ENCODE results near the gene BCAN. TPM values are rescaled to one million over a fixed set of nuclear protein-coding genes. Genes with fewer than 3 reads are reported as not detected.

Gene BCAN
- total and polyA plus RNA-seq, 2 of the 8 experiments (the other 6 are each of a cell fraction or from before 2014, with no cell fraction given), result 4.5 to 24.0 TPM

GRCh38 chr1:156646738-156647211, 4.9 kb downstream of the BCAN start:
- H3K23ac ChIP-seq (ENCODE audit: insufficient read length), result no peak overlapping the region
- H4K20me1 ChIP-seq (replicated peaks in 1 of 2; ENCODE audit: control insufficient read depth in 1 of 2, insufficient read depth in 2 of 2, low read length in 2 of 2), result peaks cover 0 to 6% of the 10 kb centered on the region in 2 experiments
- peak overlapping the region; percentile 32 for H4K91ac ChIP-seq (replicated peaks; ENCODE audit: insufficient read length, low read length)
- H3K9me3 ChIP-seq (ENCODE audit: insufficient read depth in 2 of 2, low read depth in 1 of 2, low read length in 1 of 2), result no peaks in the 10 kb centered on the region
- peak overlapping the region in 1 of 2 experiments; percentile 65; a peak in 3 of 4 replicates for H3K4me2 ChIP-seq (ENCODE audit: insufficient read depth in 1 of 2, low read depth in 2 of 2, low read length in 2 of 2)
- H2AFZ ChIP-seq (ENCODE audit: low read length), result no peak overlapping the region
- H3K27me3 ChIP-seq (replicated peaks in 1 of 4; ENCODE audit: control insufficient read depth in 3 of 4, extremely low read depth in 1 of 4, insufficient read depth in 3 of 4, low read length in 3 of 4), result peaks cover 7 to 57% (median 42%) of the 10 kb centered on the region in 4 experiments
- H3K36me3 ChIP-seq (ENCODE audit: control insufficient read depth in 2 of 4, insufficient read depth in 4 of 4, low read length in 3 of 4), result no peaks in the 10 kb centered on the region
- H3K23me2 ChIP-seq (ENCODE audit: low read depth, low read length), result peaks cover 9% of the 10 kb centered on the region; the same call in 1 of the 2 replicates
- H4K5ac ChIP-seq (ENCODE audit: insufficient read length, low read depth, low read length), result no peak overlapping the region
- H3K79me2 ChIP-seq (ENCODE audit: control insufficient read depth in 1 of 2, insufficient read depth in 2 of 2, low read length in 2 of 2), result no peaks in the 10 kb centered on the region
- no peak overlapping the region for H3K4ac ChIP-seq (replicated peaks; ENCODE audit: insufficient read length, low read depth, low read length)
- peak overlapping the region; percentile 84; the same call in 1 of the 2 replicates for H2BK12ac ChIP-seq (ENCODE audit: low read depth, low read length)
- CTCF ChIA-PET (ENCODE audit: partially characterized antibody), result interaction anchor here (0.6 to 43.0 kb wide), 6 partner anchors 13 to 114 kb away, joined by 3 to 868 read pairs (median 134); partner anchors contain the start of genes HAPLN2 and NES
- H3K9ac ChIP-seq (replicated peaks in 1 of 4; ENCODE audit: extremely low read depth in 1 of 4, low read depth in 3 of 4, low read length in 3 of 4), result no peak overlapping the region
- no peak overlapping the region for H2BK5ac ChIP-seq (ENCODE audit: low read depth, low read length)
- H2BK15ac ChIP-seq (ENCODE audit: low read length), result no peak overlapping the region
- no peak overlapping the region for H2AK5ac ChIP-seq (ENCODE audit: low read depth, low read length)
- DNase-seq (ENCODE audit: low read depth in 1 of 2, low spot score in 2 of 2), result peak in 1 of 2 experiments; percentile 54
- H3K14ac ChIP-seq (ENCODE audit: insufficient read length), result no peak overlapping the region
- no peak for FAIRE-seq
- no peak overlapping the region for H3K27ac ChIP-seq (ENCODE audit: low read depth, low read length)
- no peak overlapping the region for H3K4me3 ChIP-seq (ENCODE audit: extremely low read depth in 1 of 4, insufficient read depth in 2 of 4, low read depth in 3 of 4, low read length in 4 of 4)
- H3K79me1 ChIP-seq (ENCODE audit: low read depth, low read length), result no peaks in the 10 kb centered on the region
- no peak overlapping the region for H4K8ac ChIP-seq (ENCODE audit: extremely low read depth, insufficient read depth, low read length)
- WGBS, 2 experiments (ENCODE audit: extremely low coverage in 1 of 2, insufficient coverage in 1 of 2, insufficient read length in 1 of 2, insufficient replicate concordance in 2 of 2, low coverage in 1 of 2, low lambda C conversion rate in 2 of 2, missing lambda C conversion rate in 1 of 2), result 69% methylated on average over 50 of the region's 51 CpGs; no CpG with 5 or more reads in 1 of the 2 experiments
- POLR2A ChIA-PET (ENCODE audit: partially characterized antibody), result interaction anchor here (1.4 to 4.5 kb wide), 4 partner anchors 19 to 61 kb away, joined by 3 to 22 read pairs (median 10); partner anchors contain the start of gene NES
- H2BK20ac ChIP-seq (ENCODE audit: low read length), result no peak overlapping the region
- H3K56ac ChIP-seq (replicated peaks; ENCODE audit: insufficient read length, low read depth, low read length), result no peak overlapping the region
- H3K4me1 ChIP-seq (replicated peaks in 1 of 4; ENCODE audit: control insufficient read depth in 3 of 4, insufficient read depth in 4 of 4, low read length in 3 of 4), result peaks cover 8 to 16% (median 10%) of the 10 kb centered on the region in 4 experiments
- H3K18ac ChIP-seq (ENCODE audit: extremely low read depth, low read length), result peak overlapping the region; percentile 38; the same call in 1 of the 2 replicates
- TF ChIP-seq E2F6 (IDR thresholded peaks at IDR 0.05), result peak; percentile 40; the same call in 1 of the 2 replicates
- TF ChIP-seq, protein P1, sequence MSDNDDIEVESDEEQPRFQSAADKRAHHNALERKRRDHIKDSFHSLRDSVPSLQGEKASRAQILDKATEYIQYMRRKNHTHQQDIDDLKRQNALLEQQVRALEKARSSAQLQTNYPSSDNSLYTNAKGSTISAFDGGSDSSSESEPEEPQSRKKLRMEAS (IDR thresholded peaks at IDR 0.05), result peak; percentile 65; the same call in 1 of the 2 replicates
- TF ChIP-seq BRCA1 (IDR thresholded peaks at IDR 0.05; ENCODE audit: low read depth, low read length), result no peak
- no peak for TF ChIP-seq KDM1A (IDR thresholded peaks at IDR 0.05; ENCODE audit: borderline replicate concordance, low read length)
- TF ChIP-seq MAFK (IDR thresholded peaks at IDR 0.05; ENCODE audit: low read depth, low read length), result no peak
- TF ChIP-seq CREB1 (IDR thresholded peaks at IDR 0.05), result peak; percentile 28; the same call in 1 of the 2 replicates
- H2BK120ac ChIP-seq (replicated peaks; ENCODE audit: low read depth, low read length), result no peak overlapping the region

Measured in H1 (cell line).